ENCODE measurements around the gene SVBP. TPM values are rescaled to one million over a fixed set of nuclear protein-coding genes. Genes with fewer than 3 reads are reported as not detected.
"Not testable (repeated sequence)": the region's sequence is repeated elsewhere in the genome, so short reads cannot be mapped to it uniquely, and the experiment has no call there.

The SVBP gene
- total RNA-seq, 1 experiment from 2014 or later, result 19.7 TPM

- no peak for DNase-seq (ENCODE audit: low read depth)
Observed at GRCh38 chr1:42841440-42842147, 24.4 kb upstream of the SVBP start.

GRCh38 chr1:42841010-42841409 is 23.8 kb upstream of the SVBP start:
- DNase-seq (ENCODE audit: low read depth), result no peak

- no peak for DNase-seq (ENCODE audit: low read depth)
Observed at GRCh38 chr1:42838482-42839190, 21.4 kb upstream of the SVBP start.

- no peak for DNase-seq (ENCODE audit: low read depth)
Observed at GRCh38 chr1:42837709-42838108, 20.5 kb upstream of the SVBP start.

GRCh38 chr1:42835422-42835821 is 18.2 kb upstream of the SVBP start:
- no peak for DNase-seq (ENCODE audit: low read depth)

- DNase-seq (ENCODE audit: low read depth), result no peak
Observed at GRCh38 chr1:42834803-42835202, 17.6 kb upstream of the SVBP start.

- no peak for DNase-seq (ENCODE audit: low read depth)
Observed at GRCh38 chr1:42833981-42834380, 16.8 kb upstream of the SVBP start.

GRCh38 chr1:42832641-42833240 is 15.5 kb upstream of the SVBP start:
- peak; percentile 16 for DNase-seq (ENCODE audit: low read depth)

- DNase-seq (ENCODE audit: low read depth), result no peak
Observed at GRCh38 chr1:42831273-42831672, 14.1 kb upstream of the SVBP start.

- DNase-seq (ENCODE audit: low read depth), result no peak
Observed at GRCh38 chr1:42830631-42831030, 13.4 kb upstream of the SVBP start.

- DNase-seq (ENCODE audit: low read depth), result no peak
Observed at GRCh38 chr1:42825036-42825851, 8.0 kb upstream of the SVBP start.

- no peak for DNase-seq (ENCODE audit: low read depth)
Observed at GRCh38 chr1:42824481-42825035, 7.4 kb upstream of the SVBP start.

GRCh38 chr1:42822800-42823392 is 5.7 kb upstream of the SVBP start:
- DNase-seq (ENCODE audit: low read depth), result peak; percentile 40

- DNase-seq (ENCODE audit: low read depth), result no peak
Observed at GRCh38 chr1:42821690-42822089, 4.5 kb upstream of the SVBP start.

GRCh38 chr1:42820813-42821212 is 3.6 kb upstream of the SVBP start:
- DNase-seq (ENCODE audit: low read depth), result no peak

- no peak for DNase-seq (ENCODE audit: low read depth)
Observed at GRCh38 chr1:42817976-42818375, 779 bp upstream of the SVBP start.

GRCh38 chr1:42817440-42817767 is 207 bp upstream of the SVBP start:
- no peak for DNase-seq (ENCODE audit: low read depth)

- no peak for DNase-seq (ENCODE audit: low read depth)
Observed at GRCh38 chr1:42815941-42816584, 1.1 kb downstream of the SVBP start.

- not testable (repeated sequence) for DNase-seq (ENCODE audit: low read depth)
Observed at GRCh38 chr1:42814815-42815214, 2.4 kb downstream of the SVBP start.

- peak; percentile 83 for DNase-seq (ENCODE audit: low read depth)
Observed at GRCh38 chr1:42807056-42807668, 10.0 kb downstream of the SVBP start.
